Measurements from ENCODE around the gene SLC6A1. TPM values are rescaled to one million over a fixed set of nuclear protein-coding genes. Genes with fewer than 3 reads are reported as not detected.

The SLC6A1 gene
- total RNA-seq, 1 experiment from 2014 or later, result not detected

DNA sequence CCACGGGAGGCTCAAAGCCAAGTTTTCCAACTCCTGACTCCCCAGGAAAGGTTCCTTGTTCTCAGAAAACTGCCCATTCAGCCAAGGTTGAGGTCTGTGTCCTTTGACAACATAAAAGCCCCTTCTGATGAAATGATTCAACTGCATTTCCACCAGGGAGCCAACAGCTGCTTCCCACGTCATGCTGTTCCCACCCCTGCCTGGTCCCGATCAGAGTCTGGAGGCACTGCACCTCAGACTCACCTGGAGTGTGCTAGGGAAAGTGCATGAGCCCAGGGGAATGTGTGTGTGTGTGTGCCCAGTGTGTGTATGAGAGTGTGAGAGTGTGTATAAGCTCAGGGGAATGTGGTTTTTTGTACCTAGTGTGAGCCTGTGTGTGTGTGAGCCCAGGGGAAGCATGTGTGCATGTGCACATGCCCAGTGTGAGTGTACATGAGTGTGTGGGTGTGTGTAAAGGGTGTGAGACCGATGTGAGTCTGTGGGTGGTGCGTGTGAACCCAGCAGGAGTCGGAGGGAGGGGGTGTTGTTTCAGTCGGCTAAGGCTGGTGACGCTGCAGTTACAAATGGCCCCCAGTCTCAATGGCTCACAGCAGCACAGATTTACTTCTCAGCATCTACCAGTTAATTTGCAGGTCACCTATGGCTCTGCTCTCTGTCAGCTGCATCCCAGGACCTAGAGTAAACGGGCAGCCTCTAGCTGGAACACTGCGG lies 20.3 kb upstream of the SLC6A1 start:
- BruUV-seq (replicated peaks), result no TSS peak
- no peaks in the 10 kb centered on the region for H3K36me3 Mint-ChIP-seq (ENCODE audit: insufficient read depth, unreplicated experiment)
- no peak overlapping the region for H3K27ac Mint-ChIP-seq (ENCODE audit: low read depth, unreplicated experiment)
- H3K4me3 Mint-ChIP-seq (ENCODE audit: unreplicated experiment), result no peak overlapping the region
- peaks cover 76% of the 10 kb centered on the region for H3K27me3 Mint-ChIP-seq (ENCODE audit: insufficient read depth, unreplicated experiment)
- no peaks in the 10 kb centered on the region for H3K9me3 Mint-ChIP-seq (ENCODE audit: unreplicated experiment)
- ChIA-PET CTCF (interaction anchor here (0.7 kb wide), 1 partner anchor 494 kb away, joined by 4 read pairs; no protein-coding TSS in a partner anchor), POLR2A (interaction anchor here (0.5 kb wide), 1 partner anchor 70 kb away, joined by 3 read pairs; no protein-coding TSS in a partner anchor)
- intact Hi-C loops (cut with micrococcal nuclease), result no loop called here
- TF ChIP-seq, protein P1, sequence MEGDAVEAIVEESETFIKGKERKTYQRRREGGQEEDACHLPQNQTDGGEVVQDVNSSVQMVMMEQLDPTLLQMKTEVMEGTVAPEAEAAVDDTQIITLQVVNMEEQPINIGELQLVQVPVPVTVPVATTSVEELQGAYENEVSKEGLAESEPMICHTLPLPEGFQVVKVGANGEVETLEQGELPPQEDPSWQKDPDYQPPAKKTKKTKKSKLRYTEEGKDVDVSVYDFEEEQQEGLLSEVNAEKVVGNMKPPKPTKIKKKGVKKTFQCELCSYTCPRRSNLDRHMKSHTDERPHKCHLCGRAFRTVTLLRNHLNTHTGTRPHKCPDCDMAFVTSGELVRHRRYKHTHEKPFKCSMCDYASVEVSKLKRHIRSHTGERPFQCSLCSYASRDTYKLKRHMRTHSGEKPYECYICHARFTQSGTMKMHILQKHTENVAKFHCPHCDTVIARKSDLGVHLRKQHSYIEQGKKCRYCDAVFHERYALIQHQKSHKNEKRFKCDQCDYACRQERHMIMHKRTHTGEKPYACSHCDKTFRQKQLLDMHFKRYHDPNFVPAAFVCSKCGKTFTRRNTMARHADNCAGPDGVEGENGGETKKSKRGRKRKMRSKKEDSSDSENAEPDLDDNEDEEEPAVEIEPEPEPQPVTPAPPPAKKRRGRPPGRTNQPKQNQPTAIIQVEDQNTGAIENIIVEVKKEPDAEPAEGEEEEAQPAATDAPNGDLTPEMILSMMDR (IDR thresholded peaks at IDR 0.05; ENCODE audit: unreplicated experiment), result no peak
- no peak for DNase-seq (ENCODE audit: unreplicated experiment)
- H3K4me1 Mint-ChIP-seq (ENCODE audit: insufficient read depth, unreplicated experiment), result no peaks in the 10 kb centered on the region

DNA sequence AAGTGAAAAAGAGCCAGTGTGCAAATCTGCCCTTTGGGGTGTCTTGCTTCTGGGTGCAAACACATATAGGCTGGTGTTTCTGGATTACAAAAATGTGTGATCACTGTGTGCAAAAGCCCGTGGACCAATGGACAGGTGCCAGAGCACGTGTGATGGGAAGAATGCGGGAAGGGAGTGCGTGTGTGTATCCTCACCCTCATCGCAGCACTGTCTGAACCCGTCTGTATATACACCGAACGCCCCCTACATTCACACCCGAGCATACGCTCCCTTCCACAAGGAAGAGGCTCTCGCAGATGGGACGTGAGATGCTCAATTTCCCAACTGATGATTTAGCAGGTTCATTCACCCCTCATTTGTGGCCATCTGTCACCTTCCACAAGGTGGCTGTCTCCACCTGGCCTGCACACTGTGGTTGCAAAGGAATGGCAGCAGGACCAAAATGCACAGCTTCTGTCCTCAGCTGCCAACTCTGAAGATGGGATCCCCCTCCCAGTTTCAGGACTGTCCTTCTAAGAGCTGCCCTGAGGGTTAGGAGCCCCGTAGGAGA lies 19.4 kb upstream of the SLC6A1 start:
- BruUV-seq (replicated peaks), result no TSS peak
- H3K4me3 Mint-ChIP-seq (ENCODE audit: unreplicated experiment), result no peak overlapping the region
- ChIA-PET POLR2A (no interaction called here), CTCF (no interaction called here)
- TF ChIP-seq, protein P1 (IDR thresholded peaks at IDR 0.05; ENCODE audit: unreplicated experiment), result no peak
- intact Hi-C loops (cut with micrococcal nuclease), result no loop called here
- no peaks in the 10 kb centered on the region for H3K36me3 Mint-ChIP-seq (ENCODE audit: insufficient read depth, unreplicated experiment)
- no peak for DNase-seq (ENCODE audit: unreplicated experiment)
- H3K9me3 Mint-ChIP-seq (ENCODE audit: unreplicated experiment), result no peaks in the 10 kb centered on the region
- H3K27me3 Mint-ChIP-seq (ENCODE audit: insufficient read depth, unreplicated experiment), result peaks cover 67% of the 10 kb centered on the region
- H3K27ac Mint-ChIP-seq (ENCODE audit: low read depth, unreplicated experiment), result no peak overlapping the region
- no peaks in the 10 kb centered on the region for H3K4me1 Mint-ChIP-seq (ENCODE audit: insufficient read depth, unreplicated experiment)

DNA sequence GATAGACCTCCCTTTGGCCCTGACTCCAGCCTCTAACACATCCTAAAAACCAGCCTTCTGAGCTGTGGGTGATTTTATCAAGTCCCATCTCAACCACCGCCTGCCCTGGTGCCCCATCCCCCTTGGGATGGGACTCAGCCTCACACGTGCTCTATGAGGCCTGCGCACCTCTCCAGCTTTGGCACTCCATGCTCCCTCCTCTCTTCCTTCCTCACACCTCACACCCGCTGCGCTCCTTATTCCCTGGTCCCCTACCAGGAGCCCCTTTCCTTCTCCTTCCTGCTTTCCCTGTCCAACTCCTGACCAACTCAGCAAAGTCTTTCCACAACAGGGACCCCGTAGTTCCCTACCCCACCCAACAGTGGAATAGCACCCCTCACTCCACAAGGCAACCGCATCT lies 18.4 kb upstream of the SLC6A1 start:
- TF ChIP-seq, protein P1 (IDR thresholded peaks at IDR 0.05; ENCODE audit: unreplicated experiment), result no peak
- ChIA-PET POLR2A (no interaction called here), CTCF (interaction anchor here (0.8 kb wide), 1 partner anchor 9 kb away, joined by 3 read pairs; no protein-coding TSS in a partner anchor)
- no peak overlapping the region for H3K4me3 Mint-ChIP-seq (ENCODE audit: unreplicated experiment)
- H3K36me3 Mint-ChIP-seq (ENCODE audit: insufficient read depth, unreplicated experiment), result no peaks in the 10 kb centered on the region
- H3K9me3 Mint-ChIP-seq (ENCODE audit: unreplicated experiment), result no peaks in the 10 kb centered on the region
- DNase-seq (ENCODE audit: unreplicated experiment), result no peak
- BruUV-seq (replicated peaks), result no TSS peak
- H3K27me3 Mint-ChIP-seq (ENCODE audit: insufficient read depth, unreplicated experiment), result peaks cover 58% of the 10 kb centered on the region
- no peak overlapping the region for H3K27ac Mint-ChIP-seq (ENCODE audit: low read depth, unreplicated experiment)
- intact Hi-C loops (cut with micrococcal nuclease), result no loop called here
- H3K4me1 Mint-ChIP-seq (ENCODE audit: insufficient read depth, unreplicated experiment), result no peaks in the 10 kb centered on the region

DNA sequence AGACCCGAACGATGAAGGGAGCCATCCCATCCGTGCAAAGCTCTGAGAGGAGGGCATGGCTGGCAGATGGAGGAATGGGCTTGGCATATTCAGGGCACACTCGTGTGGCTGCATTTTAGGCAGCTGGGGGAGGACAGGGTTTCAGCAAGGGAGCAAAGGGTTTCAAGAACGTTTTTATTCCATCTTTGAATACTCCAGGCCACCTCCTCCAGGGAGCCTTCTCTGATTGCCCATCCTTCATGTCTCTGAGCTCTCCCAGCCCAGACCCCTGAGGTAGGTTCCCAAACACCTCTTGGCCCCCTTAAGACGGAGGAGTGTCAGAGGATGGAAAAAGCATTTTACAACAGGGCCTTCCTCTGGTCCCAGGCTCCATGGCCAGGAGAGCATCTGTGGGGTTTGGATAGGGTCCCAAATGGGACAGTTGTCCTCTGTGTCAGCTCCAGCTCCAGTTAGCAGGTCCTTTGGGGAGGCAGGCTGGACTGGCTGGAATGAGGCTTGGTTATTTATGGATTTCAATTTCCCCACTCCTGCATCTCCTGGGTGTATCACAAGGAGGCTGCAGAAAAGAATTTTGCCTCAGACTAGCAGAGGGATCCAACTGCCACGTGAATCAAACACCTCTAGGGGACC lies 17.7 kb upstream of the SLC6A1 start:
- Mint-ChIP-seq H3K4me1 (ENCODE audit: insufficient read depth, unreplicated experiment) (no peaks in the 10 kb centered on the region), H3K9me3 (ENCODE audit: unreplicated experiment) (no peaks in the 10 kb centered on the region), H3K36me3 (ENCODE audit: insufficient read depth, unreplicated experiment) (no peaks in the 10 kb centered on the region), H3K27ac (ENCODE audit: low read depth, unreplicated experiment) (no peak overlapping the region), H3K4me3 (ENCODE audit: unreplicated experiment) (no peak overlapping the region), H3K27me3 (ENCODE audit: insufficient read depth, unreplicated experiment) (peaks cover 58% of the 10 kb centered on the region)
- intact Hi-C loops (cut with micrococcal nuclease), result no loop called here
- ChIA-PET CTCF (interaction anchor here (0.8 kb wide), 1 partner anchor 8 kb away, joined by 3 read pairs; no protein-coding TSS in a partner anchor), POLR2A (no interaction called here)
- BruUV-seq (replicated peaks), result no TSS peak
- TF ChIP-seq, protein P1 (IDR thresholded peaks at IDR 0.05; ENCODE audit: unreplicated experiment), result no peak
- DNase-seq (ENCODE audit: unreplicated experiment), result no peak
